Transverse colon (tissue), 3 donors: ENCODE results near the gene CDKAL1.

Source experiments
- CTCF ChIP-seq, 5 experiments: fragments of 200-600 bp in 3 of 5; fragments of 450-650 bp in 2 of 5; sonication (generic) in 3 of 5; IDR thresholded peaks; 1 replicate in 2 of 5; 2 replicates in 3 of 5; pipeline ENCODE4 v1.5.1; 2016 to 2017; ENCODE audit warnings: antibody characterized with exemption in 5 of 5, inconsistent platforms in 3 of 5, mild to moderate bottlenecking in 2 of 5, moderate library complexity in 1 of 5
- EP300 ChIP-seq: sonication (generic); formaldehyde crosslinking; IDR thresholded peaks from one replicate; pipeline ENCODE4 v1.6.1; 2017; ENCODE audit warnings: antibody characterized with exemption, low read depth
- POLR2A ChIP-seq: fragments of 450-650 bp; IDR thresholded peaks from one replicate; pipeline ENCODE4 v1.6.1; 2016; ENCODE audit warnings: antibody characterized with exemption, mild to moderate bottlenecking, moderate library complexity

GRCh38 chr6:21263531-21264287 lies 729.5 kb downstream of the CDKAL1 start:
- TF ChIP-seq CTCF (IDR thresholded peaks at IDR 0.05) (no peak), POLR2A (no peak), EP300 (no peak)
